Prostate gland (tissue), 2 donors: ENCODE measurements around the gene TOX3.

ENCODE experiments used
- CTCF ChIP-seq, 4 experiments: fragments of 200-600 bp in 2 of 4; fragments of 450-650 bp in 2 of 4; sonication (generic) in 2 of 4; IDR thresholded peaks; 1 replicate in 3 of 4; 2 replicates in 1 of 4; pipeline ENCODE4 v1.5.1; 2016 to 2019; ENCODE audit warnings: antibody characterized with exemption in 4 of 4, mild to moderate bottlenecking in 2 of 4, moderate library complexity in 2 of 4
- POLR2A ChIP-seq: fragments of 450-650 bp; IDR thresholded peaks from one replicate; pipeline ENCODE4 v1.6.1; 2016; ENCODE audit warnings: antibody characterized with exemption, mild to moderate bottlenecking

DNA sequence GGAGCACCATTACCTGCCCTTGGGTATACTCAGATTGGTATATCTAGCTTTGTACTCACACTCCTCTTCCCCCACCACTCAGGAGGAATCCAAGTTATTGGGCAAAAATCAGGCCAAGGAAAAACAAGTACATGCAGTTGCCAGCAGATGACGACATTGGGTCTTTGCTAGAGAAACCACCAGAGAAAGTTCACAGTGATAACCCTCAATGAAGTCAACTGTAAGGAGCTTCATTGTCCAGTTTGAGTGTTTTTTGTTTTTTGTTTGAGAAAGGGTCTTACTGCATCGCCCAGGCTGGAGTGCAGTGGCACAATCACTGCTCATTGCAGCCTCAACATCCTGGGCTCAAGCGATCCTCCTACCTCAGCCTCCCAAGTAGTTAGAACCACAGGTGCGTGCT, 34.6 kb upstream of the TOX3 start:
- TF ChIP-seq CTCF (IDR thresholded peaks at IDR 0.05) (no peak), POLR2A (no peak)
